ENCODE measurements around the gene TMC6. TPM values are rescaled to one million over a fixed set of nuclear protein-coding genes. Genes with fewer than 3 reads are reported as not detected.

TMC6 gene
- total RNA-seq, 2 experiments from 2014 or later = 124 to 258 TPM

DNA sequence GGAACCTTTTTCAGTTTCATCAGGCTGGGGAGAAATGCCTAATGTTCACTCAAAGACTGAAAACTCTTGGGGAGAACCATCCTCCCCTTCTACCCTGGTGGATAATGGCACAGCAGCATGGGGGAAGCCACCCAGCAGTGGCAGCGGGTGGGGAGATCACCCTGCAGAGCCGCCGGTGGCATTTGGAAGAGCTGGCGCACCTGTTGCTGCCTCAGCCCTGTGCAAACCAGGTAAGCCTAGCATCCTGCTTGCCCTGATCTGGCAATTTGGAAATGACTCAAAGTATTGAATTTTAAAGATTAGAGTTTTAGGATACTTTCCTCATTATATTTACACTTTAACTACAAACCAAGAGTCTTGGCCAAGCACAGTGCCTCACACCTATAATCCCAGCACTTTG lies 63.8 kb downstream of the TMC6 start:
- BruUV-seq (replicated peaks) = no TSS peak
- POLR2A ChIA-PET = no interaction called here
- no peak for DNase-seq (ENCODE audit: low spot score)
- no peaks in the 10 kb centered on the region for H3K4me1 ChIP-seq (ENCODE audit: insufficient read depth, low read length, poor library complexity, severe bottlenecking)
- H3K4me3 ChIP-seq (ENCODE audit: low read depth, low read length, poor library complexity, severe bottlenecking) = no peak overlapping the region
- H3K9me2 ChIP-seq (ENCODE audit: insufficient read depth, low read length) = no peaks in the 10 kb centered on the region
- no peak for TF ChIP-seq EZH2phosphoT487 (IDR thresholded peaks at IDR 0.05; ENCODE audit: borderline replicate concordance, low read depth, low read length)
- TF ChIP-seq, protein P1, sequence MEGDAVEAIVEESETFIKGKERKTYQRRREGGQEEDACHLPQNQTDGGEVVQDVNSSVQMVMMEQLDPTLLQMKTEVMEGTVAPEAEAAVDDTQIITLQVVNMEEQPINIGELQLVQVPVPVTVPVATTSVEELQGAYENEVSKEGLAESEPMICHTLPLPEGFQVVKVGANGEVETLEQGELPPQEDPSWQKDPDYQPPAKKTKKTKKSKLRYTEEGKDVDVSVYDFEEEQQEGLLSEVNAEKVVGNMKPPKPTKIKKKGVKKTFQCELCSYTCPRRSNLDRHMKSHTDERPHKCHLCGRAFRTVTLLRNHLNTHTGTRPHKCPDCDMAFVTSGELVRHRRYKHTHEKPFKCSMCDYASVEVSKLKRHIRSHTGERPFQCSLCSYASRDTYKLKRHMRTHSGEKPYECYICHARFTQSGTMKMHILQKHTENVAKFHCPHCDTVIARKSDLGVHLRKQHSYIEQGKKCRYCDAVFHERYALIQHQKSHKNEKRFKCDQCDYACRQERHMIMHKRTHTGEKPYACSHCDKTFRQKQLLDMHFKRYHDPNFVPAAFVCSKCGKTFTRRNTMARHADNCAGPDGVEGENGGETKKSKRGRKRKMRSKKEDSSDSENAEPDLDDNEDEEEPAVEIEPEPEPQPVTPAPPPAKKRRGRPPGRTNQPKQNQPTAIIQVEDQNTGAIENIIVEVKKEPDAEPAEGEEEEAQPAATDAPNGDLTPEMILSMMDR (conservative IDR thresholded peaks at IDR 0.05; ENCODE audit: low read length) = no peak
- H3K4me2 ChIP-seq (ENCODE audit: low read length) = no peak overlapping the region
- H2AFZ ChIP-seq (ENCODE audit: low read length) = no peak overlapping the region
- H3K27ac ChIP-seq (ENCODE audit: low read depth, low read length, poor library complexity, severe bottlenecking) = no peak overlapping the region
- H4K20me1 ChIP-seq (ENCODE audit: insufficient read depth, low read length) = no peaks in the 10 kb centered on the region; the same call in 1 of the 2 replicates
- CTCF ChIA-PET (ENCODE audit: unreplicated experiment) = no interaction called here
- no peaks in the 10 kb centered on the region for H3K9me3 ChIP-seq (ENCODE audit: low read length)
- peaks cover 16% of the 10 kb centered on the region; the same call in 1 of the 2 replicates for H3K36me3 ChIP-seq (ENCODE audit: insufficient read depth, low read length)
- intact Hi-C loops (cut with micrococcal nuclease; ENCODE audit: unreplicated experiment) = no loop called here
- no peaks in the 10 kb centered on the region for H3K79me2 ChIP-seq (ENCODE audit: insufficient read depth, low read depth, low read length)

DNA sequence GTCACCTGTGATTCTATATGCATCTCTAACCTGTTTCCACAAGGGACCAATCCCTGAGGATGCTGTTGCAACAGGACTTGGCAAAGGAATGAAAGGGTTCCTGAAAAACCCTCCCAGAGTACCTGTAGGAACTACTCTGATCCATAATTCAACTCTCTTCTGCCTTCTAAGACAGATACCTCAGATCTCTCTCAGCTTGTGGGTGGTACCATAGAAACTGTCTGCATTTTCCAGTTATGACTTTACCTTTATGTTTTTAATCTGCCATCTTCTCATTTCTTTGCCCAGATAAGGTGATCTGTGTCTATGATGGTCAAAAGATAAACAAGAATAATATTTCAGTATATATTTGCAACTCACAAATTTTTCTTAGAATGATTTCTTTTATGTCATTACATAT lies 65.1 kb downstream of the TMC6 start:
- no TSS peak for BruUV-seq (replicated peaks)
- DNase-seq (ENCODE audit: low spot score) = no peak
- intact Hi-C loops (cut with micrococcal nuclease; ENCODE audit: unreplicated experiment) = no loop called here
- Histone ChIP-seq H3K9me2 (ENCODE audit: insufficient read depth, low read length) (no peaks in the 10 kb centered on the region), H3K4me1 (ENCODE audit: insufficient read depth, low read length, poor library complexity, severe bottlenecking) (no peaks in the 10 kb centered on the region), H3K27ac (ENCODE audit: low read depth, low read length, poor library complexity, severe bottlenecking) (no peak overlapping the region), H3K4me3 (ENCODE audit: low read depth, low read length, poor library complexity, severe bottlenecking) (no peak overlapping the region), H3K4me2 (ENCODE audit: low read length) (no peak overlapping the region), H2AFZ (ENCODE audit: low read length) (no peak overlapping the region), H3K36me3 (ENCODE audit: insufficient read depth, low read length) (peaks cover 5% of the 10 kb centered on the region; the same call in 1 of the 2 replicates), H3K9me3 (ENCODE audit: low read length) (no peaks in the 10 kb centered on the region), H3K79me2 (ENCODE audit: insufficient read depth, low read depth, low read length) (no peaks in the 10 kb centered on the region), H4K20me1 (ENCODE audit: insufficient read depth, low read length) (no peaks in the 10 kb centered on the region; the same call in 1 of the 2 replicates)
- TF ChIP-seq, protein P1 (conservative IDR thresholded peaks at IDR 0.05; ENCODE audit: low read length) = no peak
- TF ChIP-seq EZH2phosphoT487 (IDR thresholded peaks at IDR 0.05; ENCODE audit: borderline replicate concordance, low read depth, low read length) = no peak
- ChIA-PET CTCF (ENCODE audit: unreplicated experiment) (no interaction called here), POLR2A (no interaction called here)

DNA sequence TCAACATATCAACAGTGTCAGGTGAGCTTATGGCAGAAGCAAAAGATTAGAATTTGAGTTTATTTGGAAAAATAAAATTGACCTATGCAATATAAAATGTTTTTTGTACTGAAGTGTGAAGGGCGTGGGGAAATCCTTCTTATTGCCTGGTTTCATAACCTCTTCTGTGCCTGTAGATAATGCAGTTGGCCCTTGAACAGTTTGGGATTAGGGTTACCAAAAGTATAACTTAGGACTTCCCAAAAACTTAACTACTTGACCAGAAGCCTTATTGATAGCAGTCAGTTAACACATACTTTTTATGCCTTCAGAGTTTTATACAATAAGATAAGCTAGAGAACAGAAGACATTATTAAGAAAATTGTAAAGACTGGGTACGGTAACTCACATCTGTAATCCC lies 66.0 kb downstream of the TMC6 start:
- Histone ChIP-seq H3K4me1 (ENCODE audit: insufficient read depth, low read length, poor library complexity, severe bottlenecking) (no peaks in the 10 kb centered on the region), H3K4me3 (ENCODE audit: low read depth, low read length, poor library complexity, severe bottlenecking) (no peak overlapping the region), H3K9me3 (ENCODE audit: low read length) (no peaks in the 10 kb centered on the region), H2AFZ (ENCODE audit: low read length) (no peak overlapping the region), H3K27ac (ENCODE audit: low read depth, low read length, poor library complexity, severe bottlenecking) (no peak overlapping the region), H3K4me2 (ENCODE audit: low read length) (no peak overlapping the region), H4K20me1 (ENCODE audit: insufficient read depth, low read length) (no peaks in the 10 kb centered on the region; the same call in 1 of the 2 replicates), H3K9me2 (ENCODE audit: insufficient read depth, low read length) (no peaks in the 10 kb centered on the region), H3K36me3 (ENCODE audit: insufficient read depth, low read length) (peaks cover under 1% of the 10 kb centered on the region; the same call in 1 of the 2 replicates), H3K79me2 (ENCODE audit: insufficient read depth, low read depth, low read length) (no peaks in the 10 kb centered on the region)
- no TSS peak for BruUV-seq (replicated peaks)
- ChIA-PET CTCF (ENCODE audit: unreplicated experiment) (no interaction called here), POLR2A (interaction anchor here (0.8 kb wide), 1 partner anchor 58 kb away, joined by 3 read pairs; no protein-coding TSS in a partner anchor)
- no peak for DNase-seq (ENCODE audit: low spot score)
- intact Hi-C loops (cut with micrococcal nuclease; ENCODE audit: unreplicated experiment) = no loop called here
- TF ChIP-seq, protein P1 (conservative IDR thresholded peaks at IDR 0.05; ENCODE audit: low read length) = no peak
- no peak for TF ChIP-seq EZH2phosphoT487 (IDR thresholded peaks at IDR 0.05; ENCODE audit: borderline replicate concordance, low read depth, low read length)

Small RNA genes lying within 50 kb of the gene (small RNA-seq; reads per million reads assigned to genes)
- gene RNU6-625P = not detected

Other genes starting within 250 kb of the TMC6 start
- 8.5 and 14.2 TPM in 2 replicates for gene TNRC6C, start 170.1 kb downstream of the TMC6 start, total RNA-seq (2014; rRNA removed; shearing (Covaris generic))
- 25.2 and 33.9 TPM in 2 replicates for gene TNRC6C, start 170.1 kb downstream of the TMC6 start, total RNA-seq (2022)
- 54.6 and 83.8 TPM in 2 replicates for gene TMC8, start 2.0 kb upstream of the TMC6 start, total RNA-seq (2014; rRNA removed; shearing (Covaris generic))
- 219 and 236 TPM in 2 replicates for gene TMC8, start 2.0 kb upstream of the TMC6 start, total RNA-seq (2022)
- not detected in 2 replicates for gene C17orf99, start 17.6 kb upstream of the TMC6 start, total RNA-seq (2014; rRNA removed; shearing (Covaris generic))
- gene C17orf99, start 17.6 kb upstream of the TMC6 start, total RNA-seq (2022) = 1.1 TPM in 2 replicates
- 21.3 and 35.4 TPM in 2 replicates for gene SYNGR2, start 39.8 kb upstream of the TMC6 start, total RNA-seq (2014; rRNA removed; shearing (Covaris generic))
- 44.9 and 45.5 TPM in 2 replicates for gene SYNGR2, start 39.8 kb upstream of the TMC6 start, total RNA-seq (2022)
- 108 and 118 TPM in 2 replicates for gene TK1, start 58.3 kb upstream of the TMC6 start, total RNA-seq (2014; rRNA removed; shearing (Covaris generic))
- 149 TPM in 2 replicates for gene TK1, start 58.3 kb upstream of the TMC6 start, total RNA-seq (2022)
- gene AFMID, start 58.6 kb upstream of the TMC6 start, total RNA-seq (2014; rRNA removed; shearing (Covaris generic)) = 87.8 and 89.1 TPM in 2 replicates
- gene AFMID, start 58.6 kb upstream of the TMC6 start, total RNA-seq (2022) = 90.2 and 101 TPM in 2 replicates
- gene BIRC5, start 85.5 kb upstream of the TMC6 start, total RNA-seq (2014; rRNA removed; shearing (Covaris generic)) = 229 and 266 TPM in 2 replicates
- gene BIRC5, start 85.5 kb upstream of the TMC6 start, total RNA-seq (2022) = 184 and 190 TPM in 2 replicates
- 0.32 TPM in 1 of 2 replicates, not detected in the other for gene TMEM235, start 102.9 kb upstream of the TMC6 start, total RNA-seq (2014; rRNA removed; shearing (Covaris generic))
- not detected in 2 replicates for gene TMEM235, start 102.9 kb upstream of the TMC6 start, total RNA-seq (2022)
- not detected in 2 replicates for gene SOCS3, start 231.3 kb upstream of the TMC6 start, total RNA-seq (2014; rRNA removed; shearing (Covaris generic))
- gene SOCS3, start 231.3 kb upstream of the TMC6 start, total RNA-seq (2022) = not detected in 2 replicates
- gene PGS1, start 249.9 kb upstream of the TMC6 start, total RNA-seq (2014; rRNA removed; shearing (Covaris generic)) = 59.6 and 67.3 TPM in 2 replicates
- 61.3 and 68.2 TPM in 2 replicates for gene PGS1, start 249.9 kb upstream of the TMC6 start, total RNA-seq (2022)

Measured in OCI-LY7 (cell line).